HepG2 (cell line): Measurements from ENCODE around the gene F8. TPM values are rescaled to one million over a fixed set of nuclear protein-coding genes. Genes with fewer than 3 reads are reported as not detected.

ENCODE experiments used
- AGO2 ChIP-seq: fragments of 200-400 bp; formaldehyde crosslinking; optimal IDR thresholded peaks from 2 replicates; pipeline ENCODE3; 2017; ENCODE audit warnings: mild to moderate bottlenecking, low read depth, low read length, moderate library complexity
- ARNT2 ChIP-seq: sonication (generic); formaldehyde crosslinking; IDR thresholded peaks from 2 replicates; pipeline ENCODE4 v1.8.0; 2022; ENCODE audit warnings: mild to moderate bottlenecking, low read depth, missing genetic modification reagents, moderate library complexity
- GATAD1 ChIP-seq: IDR thresholded peaks from 2 replicates; pipeline ENCODE4 v1.6.1; 2016; ENCODE audit warnings: missing genetic modification reagents, missing compliant biosample characterization
- KDM2A ChIP-seq: sonication (generic); formaldehyde crosslinking; IDR thresholded peaks from 2 replicates; pipeline ENCODE4 v1.4.0; 2020; ENCODE audit warnings: low read depth, missing genetic modification reagents, borderline replicate concordance
- MAZ ChIP-seq, 2 experiments: sonication (generic) in 1 of 2; formaldehyde crosslinking in 1 of 2; IDR thresholded peaks; 2 replicates each; pipeline versions ENCODE4 v1.5.0 to v1.6.1; 2012 to 2020; ENCODE audit warnings: low read depth in 2 of 2, mild to moderate bottlenecking in 2 of 2, borderline replicate concordance in 1 of 2, improper control_type of control experiment in 1 of 2, low read length in 1 of 2, missing genetic modification reagents in 1 of 2, moderate library complexity in 1 of 2
- MEF2D ChIP-seq: sonication (generic); formaldehyde crosslinking; IDR thresholded peaks from 2 replicates; pipeline ENCODE4 v1.5.1; 2020; ENCODE audit warnings: mild to moderate bottlenecking, missing genetic modification reagents
- MTA1 ChIP-seq: sonication (generic); formaldehyde crosslinking; IDR thresholded peaks from 2 replicates; pipeline ENCODE4 v1.4.0; 2020; ENCODE audit warnings: missing genetic modification reagents, mild to moderate bottlenecking, borderline replicate concordance
- NFE2 ChIP-seq: sonication (generic); formaldehyde crosslinking; IDR thresholded peaks from 2 replicates; pipeline ENCODE4 v1.4.0; 2020; ENCODE audit warnings: missing genetic modification reagents
- SMARCC2 ChIP-seq: fragments of 450-650 bp; IDR thresholded peaks from 2 replicates; pipeline ENCODE4 v1.6.1; 2017; ENCODE audit warnings: antibody characterized with exemption, mild to moderate bottlenecking
- SP1 ChIP-seq, 2 experiments: fragments of 450-650 bp in 1 of 2; sonication (generic) in 1 of 2; formaldehyde crosslinking in 1 of 2; IDR thresholded peaks; 2 replicates each; pipeline versions ENCODE4 v1.4.0 to v1.6.1; 2016 to 2020; ENCODE audit warnings: missing genetic modification reagents in 1 of 2
- YY1 ChIP-seq: IDR thresholded peaks from 2 replicates; pipeline ENCODE4 v1.6.1; 2011; ENCODE audit warnings: low read length, low read depth, moderate library complexity, mild to moderate bottlenecking; ENCODE audit not compliant: insufficient read depth, insufficient replicate concordance
- ZC3H13 ChIP-seq: sonication (generic); formaldehyde crosslinking; IDR thresholded peaks from 2 replicates; pipeline ENCODE4 v1.8.1; 2023; ENCODE audit warnings: mild to moderate bottlenecking, missing genetic modification reagents, moderate library complexity
- ZFP37 ChIP-seq: sonication (generic); formaldehyde crosslinking; IDR thresholded peaks from 2 replicates; pipeline ENCODE4 v1.4.0; 2020; ENCODE audit warnings: missing genetic modification reagents, borderline replicate concordance
- ZFP41 ChIP-seq: sonication (generic); formaldehyde crosslinking; IDR thresholded peaks from 2 replicates; pipeline ENCODE4 v1.4.0; 2020; ENCODE audit warnings: mild to moderate bottlenecking, missing genetic modification reagents, borderline replicate concordance
- ZNF10 ChIP-seq: sonication (generic); formaldehyde crosslinking; IDR thresholded peaks from 2 replicates; pipeline ENCODE4 v1.4.0; 2020; ENCODE audit warnings: mild to moderate bottlenecking, low read depth, missing genetic modification reagents, borderline replicate concordance
- ZNF235 ChIP-seq: sonication (generic); formaldehyde crosslinking; IDR thresholded peaks from 2 replicates; pipeline ENCODE4 v1.8.1; 2023; ENCODE audit warnings: mild to moderate bottlenecking, missing genetic modification reagents, borderline replicate concordance
- ZNF709 ChIP-seq: sonication (generic); formaldehyde crosslinking; IDR thresholded peaks from 2 replicates; pipeline ENCODE4 v1.5.0; 2020; ENCODE audit warnings: mild to moderate bottlenecking, missing genetic modification reagents
- ZNF790 ChIP-seq: sonication (generic); formaldehyde crosslinking; IDR thresholded peaks from 2 replicates; pipeline ENCODE4 v1.8.0; 2022; ENCODE audit warnings: missing genetic modification reagents, mild to moderate bottlenecking, borderline replicate concordance
- polyA plus RNA-seq, 8 experiments: library from polyadenylated mRNA; depleted of rRNA in 3 of 8; stranded (reverse) in 7 of 8; unstranded in 1 of 8; fragments of >200 nt; fragmentation: Illumina TruSeq in 4 of 8; extraction: Trizol in 4 of 8; gene quantifications; 2 replicates each; pipeline versions ENCODE4 v1.2.1 to v1.2.3, GENCODE V29; 2011 to 2016; ENCODE audit warnings: low read depth in 4 of 8, missing spikeins in 1 of 8, mixed read lengths in 1 of 8; ENCODE audit not compliant: insufficient read depth in 1 of 8
- total RNA-seq, 5 experiments: library from RNA; depleted of rRNA; stranded (reverse); fragments of >200 nt; fragmentation: Illumina TruSeq; extraction: Trizol; gene quantifications; 2 replicates each; pipeline ENCODE4 v1.2.3, GENCODE V29; 2016; ENCODE audit warnings: low read depth in 1 of 5
- TF ChIP-seq, protein P1 (sequence below): sonication (generic); formaldehyde crosslinking; IDR thresholded peaks from 2 replicates; pipeline ENCODE4 v1.5.1; 2020; ENCODE audit warnings: mild to moderate bottlenecking, missing genetic modification reagents, moderate library complexity
- TF ChIP-seq, protein P2 (sequence below): sonication (generic); formaldehyde crosslinking; IDR thresholded peaks from 2 replicates; pipeline ENCODE4 v1.5.0; 2020; ENCODE audit warnings: missing genetic modification reagents, mild to moderate bottlenecking, borderline replicate concordance
- TF ChIP-seq, protein P3 (sequence below): sonication (generic); formaldehyde crosslinking; IDR thresholded peaks from 2 replicates; pipeline ENCODE4 v1.8.0; 2022; ENCODE audit warnings: missing genetic modification reagents, mild to moderate bottlenecking, moderate library complexity, borderline replicate concordance
- TF ChIP-seq, protein P4 (sequence below): sonication (generic); formaldehyde crosslinking; IDR thresholded peaks from 2 replicates; pipeline ENCODE4 v1.5.1; 2020; ENCODE audit warnings: missing genetic modification reagents, mild to moderate bottlenecking, borderline replicate concordance

The F8 gene
- total and polyA plus RNA-seq, 2 of the 13 experiments (the other 11 are each of a cell fraction or from before 2014, with no cell fraction given), result 0.29 to 0.61 TPM

DNA sequence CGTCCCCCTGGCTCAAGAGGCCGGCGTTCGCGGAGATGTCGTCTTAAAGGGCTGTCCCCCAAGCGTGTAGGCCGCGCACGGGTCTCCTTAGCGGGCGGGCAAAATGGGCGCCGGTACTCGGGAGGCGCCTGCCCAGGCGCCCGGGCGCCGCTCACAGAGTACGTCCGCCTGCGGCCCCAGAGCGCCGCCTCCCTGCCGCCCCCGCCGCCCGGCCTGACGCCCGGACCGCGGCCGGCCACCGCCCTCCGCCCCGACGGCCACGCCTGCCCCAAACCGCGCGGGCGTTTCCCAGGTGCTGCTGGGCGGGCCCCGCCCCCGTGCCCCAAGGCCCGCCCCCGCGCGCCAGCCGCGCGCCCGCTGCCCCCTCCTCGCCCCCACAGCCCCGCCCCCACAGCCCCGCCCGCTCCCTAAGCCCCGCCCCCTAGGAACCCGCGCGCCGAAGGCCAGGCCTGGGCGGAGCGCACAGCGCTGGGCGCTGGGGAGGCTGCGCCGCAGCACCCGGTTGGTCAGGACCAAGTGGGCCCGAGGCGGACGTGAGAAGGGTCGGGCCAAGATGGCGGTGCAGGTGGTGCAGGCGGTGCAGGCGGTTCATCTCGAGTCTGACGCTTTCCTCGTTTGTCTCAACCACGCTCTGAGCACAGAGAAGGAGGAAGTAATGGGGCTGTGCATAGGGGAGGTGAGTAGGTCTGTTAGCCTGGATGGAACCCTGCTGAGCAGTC lies 48.6 kb upstream of the F8 start, which contains the start of the genes BRCC3, CMC4 and MTCP1 (continued):
- TF ChIP-seq KDM2A (CRISPR knock-in tag), result no peak
- no peak for TF ChIP-seq MEF2D (CRISPR knock-in tag)
- peak; percentile 89 for TF ChIP-seq YY1
- no peak for TF ChIP-seq ZNF10 (CRISPR knock-in tag)
- no peak; the same call in 1 of the 2 replicates for TF ChIP-seq ARNT2 (CRISPR knock-in tag)
- no peak for TF ChIP-seq NFE2 (CRISPR knock-in tag)
- no peak for TF ChIP-seq SP1 (IDR thresholded peaks at IDR 0.05)
- peak; percentile 38; the same call in 1 of the 2 replicates for TF ChIP-seq SP1 (CRISPR knock-in tag; IDR thresholded peaks at IDR 0.05)
- TF ChIP-seq MAZ (IDR thresholded peaks at IDR 0.05; ENCODE audit: borderline replicate concordance, low read depth, low read length), result no peak
- TF ChIP-seq MAZ (CRISPR knock-in tag; IDR thresholded peaks at IDR 0.05; ENCODE audit: low read depth), result peak; percentile 79
- TF ChIP-seq MTA1 (CRISPR knock-in tag), result no peak
- no peak for TF ChIP-seq ZNF709 (CRISPR knock-in tag)
- TF ChIP-seq, protein P1, sequence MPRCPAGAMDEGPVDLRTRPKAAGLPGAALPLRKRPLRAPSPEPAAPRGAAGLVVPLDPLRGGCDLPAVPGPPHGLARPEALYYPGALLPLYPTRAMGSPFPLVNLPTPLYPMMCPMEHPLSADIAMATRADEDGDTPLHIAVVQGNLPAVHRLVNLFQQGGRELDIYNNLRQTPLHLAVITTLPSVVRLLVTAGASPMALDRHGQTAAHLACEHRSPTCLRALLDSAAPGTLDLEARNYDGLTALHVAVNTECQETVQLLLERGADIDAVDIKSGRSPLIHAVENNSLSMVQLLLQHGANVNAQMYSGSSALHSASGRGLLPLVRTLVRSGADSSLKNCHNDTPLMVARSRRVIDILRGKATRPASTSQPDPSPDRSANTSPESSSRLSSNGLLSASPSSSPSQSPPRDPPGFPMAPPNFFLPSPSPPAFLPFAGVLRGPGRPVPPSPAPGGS (CRISPR knock-in tag), result no peak
- TF ChIP-seq ZNF235, result no peak
- TF ChIP-seq ZC3H13 (CRISPR knock-in tag), result no peak
- no peak for TF ChIP-seq ZFP41 (CRISPR knock-in tag)
- TF ChIP-seq, protein P2, sequence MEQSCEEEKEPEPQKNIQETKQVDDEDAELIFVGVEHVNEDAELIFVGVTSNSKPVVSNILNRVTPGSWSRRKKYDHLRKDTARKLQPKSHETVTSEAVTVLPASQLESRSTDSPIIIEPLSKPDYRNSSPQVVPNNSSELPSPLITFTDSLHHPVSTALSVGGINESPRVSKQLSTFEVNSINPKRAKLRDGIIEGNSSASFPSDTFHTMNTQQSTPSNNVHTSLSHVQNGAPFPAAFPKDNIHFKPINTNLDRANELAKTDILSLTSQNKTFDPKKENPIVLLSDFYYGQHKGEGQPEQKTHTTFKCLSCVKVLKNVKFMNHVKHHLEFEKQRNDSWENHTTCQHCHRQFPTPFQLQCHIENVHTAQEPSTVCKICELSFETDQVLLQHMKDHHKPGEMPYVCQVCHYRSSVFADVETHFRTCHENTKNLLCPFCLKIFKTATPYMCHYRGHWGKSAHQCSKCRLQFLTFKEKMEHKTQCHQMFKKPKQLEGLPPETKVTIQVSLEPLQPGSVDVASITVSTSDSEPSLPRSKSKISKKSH, result peak; percentile 26; the same call in 1 of the 2 replicates
- TF ChIP-seq, protein P3, sequence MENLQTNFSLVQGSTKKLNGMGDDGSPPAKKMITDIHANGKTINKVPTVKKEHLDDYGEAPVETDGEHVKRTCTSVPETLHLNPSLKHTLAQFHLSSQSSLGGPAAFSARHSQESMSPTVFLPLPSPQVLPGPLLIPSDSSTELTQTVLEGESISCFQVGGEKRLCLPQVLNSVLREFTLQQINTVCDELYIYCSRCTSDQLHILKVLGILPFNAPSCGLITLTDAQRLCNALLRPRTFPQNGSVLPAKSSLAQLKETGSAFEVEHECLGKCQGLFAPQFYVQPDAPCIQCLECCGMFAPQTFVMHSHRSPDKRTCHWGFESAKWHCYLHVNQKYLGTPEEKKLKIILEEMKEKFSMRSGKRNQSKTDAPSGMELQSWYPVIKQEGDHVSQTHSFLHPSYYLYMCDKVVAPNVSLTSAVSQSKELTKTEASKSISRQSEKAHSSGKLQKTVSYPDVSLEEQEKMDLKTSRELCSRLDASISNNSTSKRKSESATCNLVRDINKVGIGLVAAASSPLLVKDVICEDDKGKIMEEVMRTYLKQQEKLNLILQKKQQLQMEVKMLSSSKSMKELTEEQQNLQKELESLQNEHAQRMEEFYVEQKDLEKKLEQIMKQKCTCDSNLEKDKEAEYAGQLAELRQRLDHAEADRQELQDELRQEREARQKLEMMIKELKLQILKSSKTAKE (CRISPR knock-in tag), result no peak
- TF ChIP-seq AGO2, result no peak
- no peak; the same call in 1 of the 2 replicates for TF ChIP-seq GATAD1
- TF ChIP-seq SMARCC2, result no peak
- no peak for TF ChIP-seq ZNF790
- TF ChIP-seq ZFP37 (CRISPR knock-in tag), result no peak
- TF ChIP-seq, protein P4, sequence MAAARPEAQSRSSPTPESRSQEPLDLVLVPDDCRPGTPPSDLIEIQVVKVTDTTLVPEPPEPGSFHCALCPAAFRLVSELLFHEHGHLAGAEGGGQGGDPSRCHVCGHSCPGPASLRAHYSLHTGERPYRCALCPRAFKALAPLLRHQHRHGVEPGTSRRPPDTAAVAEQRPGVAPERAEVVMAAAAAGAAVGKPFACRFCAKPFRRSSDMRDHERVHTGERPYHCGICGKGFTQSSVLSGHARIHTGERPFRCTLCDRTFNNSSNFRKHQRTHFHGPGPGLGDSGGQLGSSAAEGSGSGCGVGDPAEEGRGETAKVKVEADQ (CRISPR knock-in tag), result no peak
